ENCODE data around the gene LILRA6.

GRCh38 chr19:54207676-54207982 lies 35.0 kb downstream of the LILRA6 start:
- TF ChIP-seq, protein P1, sequence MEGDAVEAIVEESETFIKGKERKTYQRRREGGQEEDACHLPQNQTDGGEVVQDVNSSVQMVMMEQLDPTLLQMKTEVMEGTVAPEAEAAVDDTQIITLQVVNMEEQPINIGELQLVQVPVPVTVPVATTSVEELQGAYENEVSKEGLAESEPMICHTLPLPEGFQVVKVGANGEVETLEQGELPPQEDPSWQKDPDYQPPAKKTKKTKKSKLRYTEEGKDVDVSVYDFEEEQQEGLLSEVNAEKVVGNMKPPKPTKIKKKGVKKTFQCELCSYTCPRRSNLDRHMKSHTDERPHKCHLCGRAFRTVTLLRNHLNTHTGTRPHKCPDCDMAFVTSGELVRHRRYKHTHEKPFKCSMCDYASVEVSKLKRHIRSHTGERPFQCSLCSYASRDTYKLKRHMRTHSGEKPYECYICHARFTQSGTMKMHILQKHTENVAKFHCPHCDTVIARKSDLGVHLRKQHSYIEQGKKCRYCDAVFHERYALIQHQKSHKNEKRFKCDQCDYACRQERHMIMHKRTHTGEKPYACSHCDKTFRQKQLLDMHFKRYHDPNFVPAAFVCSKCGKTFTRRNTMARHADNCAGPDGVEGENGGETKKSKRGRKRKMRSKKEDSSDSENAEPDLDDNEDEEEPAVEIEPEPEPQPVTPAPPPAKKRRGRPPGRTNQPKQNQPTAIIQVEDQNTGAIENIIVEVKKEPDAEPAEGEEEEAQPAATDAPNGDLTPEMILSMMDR (IDR thresholded peaks at IDR 0.05): no peak
- TF ChIP-seq POLR2A (IDR thresholded peaks at IDR 0.05): no peak
- TF ChIP-seq POLR2AphosphoS5 (IDR thresholded peaks at IDR 0.05): no peak
